ENCODE measurements around the gene ZNF892. TPM values are rescaled to one million over a fixed set of nuclear protein-coding genes. Genes with fewer than 3 reads are reported as not detected.
"Not testable (repeated sequence)": the region's sequence is repeated elsewhere in the genome, so short reads cannot be mapped to it uniquely, and the experiment has no call there.

ZNF892 gene
- total RNA-seq = 1.2 TPM

DNA sequence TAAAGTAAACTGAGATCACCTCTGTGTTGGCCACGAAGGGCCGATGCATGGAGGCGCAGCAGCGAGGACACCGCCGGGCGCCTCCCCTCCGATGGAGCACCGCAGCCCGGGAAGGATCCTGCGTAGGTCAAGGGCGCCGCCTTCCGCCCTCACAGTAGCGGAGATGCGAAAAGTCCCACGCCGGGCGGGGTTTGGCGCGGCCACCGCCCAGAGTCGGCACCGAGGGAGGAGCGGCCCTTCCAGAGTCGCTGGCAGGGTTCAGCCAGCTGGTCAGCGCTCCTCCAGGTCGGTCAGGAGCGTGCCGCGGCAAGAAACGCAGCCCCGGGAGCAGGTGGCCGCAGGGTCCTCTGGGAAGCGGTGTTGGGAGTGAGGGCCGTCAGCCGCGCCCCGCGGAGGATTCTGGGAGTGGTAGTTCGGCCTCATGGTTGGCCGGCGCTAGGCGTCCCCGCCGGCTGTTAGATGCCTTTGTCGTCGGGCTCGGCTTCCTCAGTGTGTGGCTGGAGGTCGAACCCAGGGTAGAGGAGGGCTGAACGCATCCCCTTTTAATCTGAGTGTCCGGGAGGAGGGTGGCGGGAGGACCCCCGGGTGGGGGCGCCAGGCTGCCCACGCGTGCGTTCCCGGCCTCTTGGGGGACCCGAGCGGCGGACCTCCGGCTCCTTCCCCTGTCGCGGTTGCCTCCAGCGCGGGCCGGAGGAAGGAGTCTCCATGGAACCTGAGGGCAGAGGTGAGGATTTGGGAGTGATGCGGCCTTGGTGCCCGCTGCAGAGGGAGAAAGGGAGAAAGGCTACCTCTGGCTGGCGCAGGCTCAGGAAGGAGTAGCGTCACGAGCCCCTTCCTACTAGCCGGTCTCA is at the start of gene ZNF892:
Gene ZNF892, plus strand, starts transcription at position 411 of the 851 bp plus-strand sequence. Its CDS starts 295 bp downstream, at position 706.
- peaks cover 15% of the 10 kb centered on the region for H3K4me1 ChIP-seq (ENCODE audit: insufficient read depth, low read length)
- peaks cover 15% of the 10 kb centered on the region for H3K9me3 ChIP-seq (ENCODE audit: low read depth, low read length)
- no peaks in the 10 kb centered on the region for H3K27me3 ChIP-seq (ENCODE audit: insufficient read depth, low read length)
- peak within 1 kb of the TSS; percentile 63 for H3K4me3 ChIP-seq (ENCODE audit: low read length)

GRCh38 chr2:95158441-95158840 is 48.9 kb upstream of the ZNF892 start:
- H3K4me1 ChIP-seq (ENCODE audit: insufficient read depth, low read length) = peaks cover 15% of the 10 kb centered on the region
- peak overlapping the region; percentile 58 for H3K4me3 ChIP-seq (ENCODE audit: low read length)
- H3K27me3 ChIP-seq (ENCODE audit: insufficient read depth, low read length) = no peaks in the 10 kb centered on the region
- no peaks in the 10 kb centered on the region for H3K9me3 ChIP-seq (ENCODE audit: low read depth, low read length)

DNA sequence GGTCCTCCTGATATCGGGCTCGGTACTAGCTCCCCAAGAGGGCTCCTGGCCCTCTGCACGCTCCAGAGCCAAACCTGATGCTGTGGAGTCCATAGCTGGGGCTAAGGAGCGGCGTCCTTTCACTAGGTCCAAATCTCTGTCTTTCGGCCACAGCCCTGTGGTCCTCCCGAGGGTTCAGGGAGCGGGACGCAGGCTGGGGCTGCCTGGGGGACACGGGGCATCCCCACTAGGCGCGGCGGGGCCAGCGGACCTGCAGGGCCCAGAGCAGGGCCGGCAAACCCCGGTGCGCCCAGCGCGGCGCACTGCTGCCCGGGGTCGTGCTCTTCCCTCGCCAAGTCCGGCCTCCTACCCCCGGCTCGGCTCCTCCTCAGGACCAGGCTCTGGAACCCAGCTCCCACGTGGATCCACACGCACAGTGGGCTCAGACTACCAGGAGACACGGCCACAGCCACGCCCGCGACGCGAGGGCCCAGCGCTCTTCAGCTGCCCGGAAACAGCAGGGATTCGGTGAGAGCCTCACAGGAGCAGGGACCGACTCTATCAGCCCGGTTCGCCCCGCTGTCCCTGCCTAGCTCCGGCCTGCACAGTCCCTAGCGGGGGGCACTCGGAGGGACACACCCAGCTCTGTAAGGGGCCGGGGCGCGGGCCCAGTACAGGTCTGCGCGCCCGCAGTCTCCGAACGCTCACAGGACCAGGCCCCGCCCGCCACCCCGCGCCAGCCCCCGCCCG is 48.3 kb upstream of the ZNF892 start:
- peak overlapping the region; percentile 58 for H3K4me3 ChIP-seq (ENCODE audit: low read length)

GRCh38 chr2:95159690-95160449 is 47.5 kb upstream of the ZNF892 start, which contains the start of gene ZNF514:
Gene ZNF514, minus strand, starts transcription at chr2:95159848. Its CDS starts 6,595 bp downstream, at chr2:95153253.
- Histone ChIP-seq H3K4me3 (ENCODE audit: low read length) (peak within 1 kb of the TSS; percentile 58), H3K9me3 (ENCODE audit: low read depth, low read length) (no peaks in the 10 kb centered on the region), H3K4me1 (ENCODE audit: insufficient read depth, low read length) (peaks cover 17% of the 10 kb centered on the region), H3K27me3 (ENCODE audit: insufficient read depth, low read length) (no peaks in the 10 kb centered on the region)

More for the DNA sequence above, 48.3 kb upstream of the ZNF892 start:
- Histone ChIP-seq H3K9me3 (ENCODE audit: low read depth, low read length) (no peaks in the 10 kb centered on the region), H3K27me3 (ENCODE audit: insufficient read depth, low read length) (no peaks in the 10 kb centered on the region), H3K4me1 (ENCODE audit: insufficient read depth, low read length) (peaks cover 15% of the 10 kb centered on the region)

DNA sequence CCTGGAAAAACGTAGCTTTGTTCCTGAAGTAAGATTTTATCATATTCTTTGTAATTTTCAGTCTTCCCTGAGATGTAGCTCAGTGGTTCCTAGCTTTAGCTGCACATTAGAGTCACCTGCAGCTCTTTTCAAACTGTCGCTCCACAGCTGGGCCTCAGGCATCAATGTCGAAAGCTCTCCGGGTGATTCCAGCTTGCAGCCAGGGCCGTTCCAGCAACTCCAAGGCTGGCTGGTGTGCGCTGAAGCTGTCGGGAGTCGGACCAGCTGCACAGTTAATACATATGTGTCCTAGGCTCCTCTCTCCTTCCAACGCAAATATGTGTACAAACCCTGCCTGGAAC is 42.3 kb upstream of the ZNF892 start:
- H3K4me1 ChIP-seq (ENCODE audit: insufficient read depth, low read length) = peaks cover 17% of the 10 kb centered on the region
- peak overlapping the region; percentile 79 for H3K4me3 ChIP-seq (ENCODE audit: low read length)
- no peaks in the 10 kb centered on the region for H3K27me3 ChIP-seq (ENCODE audit: insufficient read depth, low read length)
- H3K9me3 ChIP-seq (ENCODE audit: low read depth, low read length) = no peaks in the 10 kb centered on the region

GRCh38 chr2:95165371-95166064 is 41.8 kb upstream of the ZNF892 start, which contains the start of gene ZNF2:
Gene ZNF2, plus strand, starts transcription at chr2:95165809. Its CDS starts 10,418 bp downstream, at chr2:95176227.
- Histone ChIP-seq H3K27me3 (ENCODE audit: insufficient read depth, low read length) (no peaks in the 10 kb centered on the region), H3K4me1 (ENCODE audit: insufficient read depth, low read length) (peaks cover 14% of the 10 kb centered on the region), H3K4me3 (ENCODE audit: low read length) (peak within 1 kb of the TSS; percentile 79), H3K9me3 (ENCODE audit: low read depth, low read length) (no peaks in the 10 kb centered on the region)

GRCh38 chr2:95166065-95166763 is 41.1 kb upstream of the ZNF892 start:
- Histone ChIP-seq H3K27me3 (ENCODE audit: insufficient read depth, low read length) (no peaks in the 10 kb centered on the region), H3K4me1 (ENCODE audit: insufficient read depth, low read length) (peaks cover 14% of the 10 kb centered on the region), H3K4me3 (ENCODE audit: low read length) (peak overlapping the region; percentile 79), H3K9me3 (ENCODE audit: low read depth, low read length) (no peaks in the 10 kb centered on the region)

DNA sequence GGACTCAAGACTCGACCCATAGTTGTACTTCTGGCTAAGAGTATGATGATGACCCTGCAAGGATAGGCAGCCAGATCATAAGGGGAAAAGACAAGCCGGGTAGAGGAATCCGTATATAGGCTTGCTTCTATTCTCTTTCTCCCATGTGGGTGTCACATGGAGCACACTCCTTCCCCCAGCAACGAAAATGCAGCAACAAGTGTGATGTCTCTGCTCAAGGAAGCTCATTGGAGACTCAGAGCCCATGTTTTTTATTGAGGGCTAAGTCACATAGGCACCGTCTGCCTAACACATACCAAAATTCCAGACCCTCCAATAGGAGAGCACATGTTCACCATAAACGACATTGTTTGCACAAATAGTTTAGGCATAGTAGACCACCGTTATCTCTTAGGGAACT is 35.4 kb upstream of the ZNF892 start:
- no peak overlapping the region for H3K4me3 ChIP-seq (ENCODE audit: low read length)
- H3K4me1 ChIP-seq (ENCODE audit: insufficient read depth, low read length) = no peaks in the 10 kb centered on the region
- no peaks in the 10 kb centered on the region for H3K9me3 ChIP-seq (ENCODE audit: low read depth, low read length)
- no peaks in the 10 kb centered on the region for H3K27me3 ChIP-seq (ENCODE audit: insufficient read depth, low read length)

DNA sequence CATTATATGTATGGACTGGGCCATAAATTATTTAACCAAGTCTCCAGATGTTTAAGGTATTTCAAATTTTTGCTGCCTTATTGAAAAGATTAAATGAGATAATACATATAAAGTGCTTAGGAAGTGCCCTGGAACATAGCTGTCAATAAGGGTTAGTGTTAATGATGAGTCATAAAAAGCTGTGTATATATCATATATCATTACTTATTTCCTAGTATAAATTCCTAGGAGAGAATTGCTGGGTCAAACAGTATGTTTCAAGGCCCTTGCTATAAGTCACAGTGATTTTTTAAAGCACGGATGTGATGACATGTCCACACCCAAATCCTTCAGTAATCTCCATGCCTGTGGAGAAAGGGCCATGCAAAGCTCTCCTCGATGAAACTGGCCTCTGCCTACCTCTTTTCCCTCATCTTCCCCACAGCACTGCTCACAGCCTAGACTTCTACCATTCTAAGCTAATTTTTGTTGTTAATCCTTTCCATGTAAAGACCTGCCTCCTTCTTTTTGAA is 33.2 kb upstream of the ZNF892 start:
- Histone ChIP-seq H3K4me1 (ENCODE audit: insufficient read depth, low read length) (no peaks in the 10 kb centered on the region), H3K4me3 (ENCODE audit: low read length) (no peak overlapping the region), H3K27me3 (ENCODE audit: insufficient read depth, low read length) (no peaks in the 10 kb centered on the region), H3K9me3 (ENCODE audit: low read depth, low read length) (no peaks in the 10 kb centered on the region)

DNA sequence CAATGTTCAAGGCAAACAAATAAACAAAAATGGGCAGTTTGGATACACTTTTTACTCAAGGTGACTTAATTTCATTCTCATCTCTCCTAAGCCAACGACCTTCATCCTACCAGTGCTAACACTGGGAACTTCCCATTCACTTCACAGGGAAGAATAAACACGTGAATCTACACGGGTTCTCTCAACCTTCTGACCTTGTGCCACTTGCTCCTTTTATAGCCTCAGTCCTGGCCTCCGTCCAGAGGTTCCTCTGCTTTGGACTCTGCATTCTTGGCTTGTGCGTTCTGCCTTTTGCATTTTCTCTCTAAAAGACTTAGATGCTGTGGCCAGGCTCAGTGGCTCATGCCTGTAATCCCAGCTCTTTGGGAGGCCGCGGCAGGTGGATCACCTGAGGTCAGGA is 27.9 kb upstream of the ZNF892 start:
- no peak overlapping the region for H3K4me3 ChIP-seq (ENCODE audit: low read length)
- no peaks in the 10 kb centered on the region for H3K27me3 ChIP-seq (ENCODE audit: insufficient read depth, low read length)
- no peaks in the 10 kb centered on the region for H3K4me1 ChIP-seq (ENCODE audit: insufficient read depth, low read length)
- H3K9me3 ChIP-seq (ENCODE audit: low read depth, low read length) = peaks cover 14% of the 10 kb centered on the region

GRCh38 chr2:95181774-95182173 is 25.5 kb upstream of the ZNF892 start:
- no peaks in the 10 kb centered on the region for H3K27me3 ChIP-seq (ENCODE audit: insufficient read depth, low read length)
- no peaks in the 10 kb centered on the region for H3K4me1 ChIP-seq (ENCODE audit: insufficient read depth, low read length)
- no peak overlapping the region for H3K4me3 ChIP-seq (ENCODE audit: low read length)
- H3K9me3 ChIP-seq (ENCODE audit: low read depth, low read length) = peaks cover 14% of the 10 kb centered on the region

DNA sequence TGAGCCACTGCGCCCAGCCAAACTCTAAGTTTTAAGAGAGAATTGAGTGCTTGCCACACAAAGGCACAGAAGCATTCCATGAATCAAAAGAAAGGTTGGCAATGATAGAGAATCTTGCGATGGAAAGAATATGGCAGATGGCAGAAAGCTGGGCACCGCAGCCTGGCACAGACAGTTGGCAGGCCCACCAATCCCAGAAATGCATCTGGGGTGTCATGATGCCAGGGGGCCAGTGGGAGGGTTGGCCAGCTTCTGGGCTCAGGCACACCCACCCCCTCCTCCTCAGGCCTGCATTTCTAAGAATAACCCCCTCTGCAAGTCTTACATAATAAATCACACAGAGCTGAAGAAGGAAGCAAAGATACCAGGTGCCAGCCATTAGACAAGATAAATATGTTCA is 22.1 kb upstream of the ZNF892 start:
- Histone ChIP-seq H3K27me3 (ENCODE audit: insufficient read depth, low read length) (no peaks in the 10 kb centered on the region), H3K4me1 (ENCODE audit: insufficient read depth, low read length) (no peaks in the 10 kb centered on the region), H3K9me3 (ENCODE audit: low read depth, low read length) (peaks cover 14% of the 10 kb centered on the region), H3K4me3 (ENCODE audit: low read length) (no peak overlapping the region)

DNA sequence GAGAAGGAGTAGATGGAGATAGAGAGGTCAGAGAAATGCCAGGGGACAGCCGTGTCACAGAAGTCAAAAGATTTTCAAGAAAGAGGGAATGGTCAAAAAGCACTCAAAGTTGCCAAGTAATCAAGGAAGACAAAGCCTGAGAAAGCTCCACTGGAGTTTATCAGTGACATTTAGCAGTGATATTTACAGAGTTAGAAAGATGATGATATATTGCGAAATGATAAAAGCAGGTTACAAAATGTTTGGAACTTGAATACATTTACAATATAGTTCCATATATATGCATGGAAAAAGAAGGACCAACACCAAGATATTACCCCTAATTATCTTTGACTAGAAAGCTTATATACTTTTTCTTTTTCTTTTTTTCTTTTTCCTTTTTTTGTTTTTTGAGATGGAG is 21.3 kb upstream of the ZNF892 start:
- no peaks in the 10 kb centered on the region for H3K27me3 ChIP-seq (ENCODE audit: insufficient read depth, low read length)
- H3K4me3 ChIP-seq (ENCODE audit: low read length) = no peak overlapping the region
- no peaks in the 10 kb centered on the region for H3K4me1 ChIP-seq (ENCODE audit: insufficient read depth, low read length)
- H3K9me3 ChIP-seq (ENCODE audit: low read depth, low read length) = peaks cover 14% of the 10 kb centered on the region

DNA sequence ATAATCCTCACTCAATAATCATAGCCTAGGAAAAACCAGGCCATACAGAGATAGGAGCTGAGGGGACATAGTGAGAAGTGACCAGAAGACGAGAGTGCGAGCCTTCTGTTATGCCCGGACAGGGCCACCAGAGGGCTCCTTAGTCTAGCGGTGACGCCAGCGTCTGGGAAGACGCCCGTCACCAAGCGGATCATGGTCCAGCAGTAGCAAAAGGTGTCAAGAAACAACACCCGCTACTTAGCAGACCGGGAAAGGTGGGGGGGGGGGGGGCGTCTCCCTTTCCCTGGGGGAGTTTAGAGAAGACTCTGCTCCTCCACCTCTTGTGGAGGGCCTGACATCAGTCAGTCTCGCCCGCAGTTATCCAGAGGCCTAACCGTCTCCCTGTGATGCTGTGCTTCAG is 14.4 kb upstream of the ZNF892 start:
- not testable (repeated sequence) for H3K27me3 ChIP-seq (ENCODE audit: insufficient read depth, low read length); H3K4me3 ChIP-seq (ENCODE audit: low read length); H3K4me1 ChIP-seq (ENCODE audit: insufficient read depth, low read length); H3K9me3 ChIP-seq (ENCODE audit: low read depth, low read length)
